HepG2 (cell line): Measurements from ENCODE around the gene TRAPPC3.

Source experiments
- CBX1 ChIP-seq: IDR thresholded peaks from one replicate; pipeline ENCODE4 v1.6.1; 2016; ENCODE audit warnings: antibody characterized with exemption, low read depth
- ISL2 ChIP-seq: sonication (generic); formaldehyde crosslinking; IDR thresholded peaks from 2 replicates; pipeline ENCODE4 v1.5.0; 2020; ENCODE audit warnings: missing genetic modification reagents
- SKIL ChIP-seq: sonication (generic); formaldehyde crosslinking; IDR thresholded peaks from 2 replicates; pipeline ENCODE4 v1.8.0; 2022; ENCODE audit warnings: missing genetic modification reagents, mild to moderate bottlenecking, moderate library complexity, borderline replicate concordance
- ZNF550 ChIP-seq: sonication (generic); formaldehyde crosslinking; IDR thresholded peaks from 2 replicates; pipeline ENCODE4 v1.4.0; 2020; ENCODE audit warnings: mild to moderate bottlenecking, missing genetic modification reagents, borderline replicate concordance
- ZNF614 ChIP-seq: IDR thresholded peaks from 2 replicates; pipeline ENCODE4 v1.6.1; 2018; ENCODE audit warnings: missing biosample characterization, missing genetic modification reagents, inconsistent platforms, borderline replicate concordance
- TF ChIP-seq, protein P1 (sequence below): sonication (generic); formaldehyde crosslinking; IDR thresholded peaks from 2 replicates; pipeline ENCODE4 v1.8.0; 2022; ENCODE audit warnings: mild to moderate bottlenecking, missing genetic modification reagents; ENCODE audit not compliant: insufficient replicate concordance
- TF ChIP-seq, protein P2 (sequence below): sonication (generic); formaldehyde crosslinking; IDR thresholded peaks from 2 replicates; pipeline ENCODE4 v1.9.0; 2021; ENCODE audit warnings: missing genetic modification reagents, borderline replicate concordance

DNA sequence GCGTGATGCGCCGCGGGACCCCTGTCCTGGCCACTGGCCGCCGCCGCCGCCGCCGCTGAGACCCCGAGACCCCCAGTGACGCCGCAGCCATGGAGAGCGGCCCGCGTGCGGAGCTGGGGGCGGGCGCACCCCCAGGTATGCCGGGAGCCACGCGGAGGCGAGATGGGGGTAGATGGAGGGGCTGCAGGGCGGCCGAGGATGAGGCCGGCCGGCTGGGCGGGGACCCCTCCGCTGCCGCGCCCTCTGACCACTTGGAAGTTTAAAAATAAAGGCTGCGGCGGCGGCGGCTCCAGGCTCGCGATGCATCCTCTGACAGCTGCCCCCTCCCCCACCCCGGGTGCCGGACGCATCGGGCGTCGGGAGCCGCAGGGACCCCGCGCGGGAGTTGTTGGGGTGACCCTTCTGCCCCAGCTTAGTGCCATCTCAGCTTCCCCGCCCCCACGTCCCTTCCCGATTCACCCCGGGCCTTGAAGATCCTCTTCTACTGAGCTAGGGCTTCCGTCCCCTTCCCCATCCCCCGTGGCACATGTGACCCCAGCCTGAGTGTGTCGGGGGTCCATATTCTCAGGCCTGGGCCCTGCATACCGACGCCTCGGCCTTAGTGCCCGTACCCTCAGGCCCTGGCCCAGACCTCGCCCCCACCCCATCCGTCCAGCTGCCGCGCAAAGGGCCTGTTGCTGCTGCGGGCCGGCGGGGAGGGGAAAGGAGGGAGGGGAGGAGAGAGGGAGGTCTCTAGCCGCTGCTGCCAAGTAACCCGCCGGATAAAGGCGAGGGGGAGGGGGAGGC, 7.2 kb upstream of the TRAPPC3 start:
- TF ChIP-seq, protein P1, sequence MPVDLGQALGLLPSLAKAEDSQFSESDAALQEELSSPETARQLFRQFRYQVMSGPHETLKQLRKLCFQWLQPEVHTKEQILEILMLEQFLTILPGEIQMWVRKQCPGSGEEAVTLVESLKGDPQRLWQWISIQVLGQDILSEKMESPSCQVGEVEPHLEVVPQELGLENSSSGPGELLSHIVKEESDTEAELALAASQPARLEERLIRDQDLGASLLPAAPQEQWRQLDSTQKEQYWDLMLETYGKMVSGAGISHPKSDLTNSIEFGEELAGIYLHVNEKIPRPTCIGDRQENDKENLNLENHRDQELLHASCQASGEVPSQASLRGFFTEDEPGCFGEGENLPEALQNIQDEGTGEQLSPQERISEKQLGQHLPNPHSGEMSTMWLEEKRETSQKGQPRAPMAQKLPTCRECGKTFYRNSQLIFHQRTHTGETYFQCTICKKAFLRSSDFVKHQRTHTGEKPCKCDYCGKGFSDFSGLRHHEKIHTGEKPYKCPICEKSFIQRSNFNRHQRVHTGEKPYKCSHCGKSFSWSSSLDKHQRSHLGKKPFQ (CRISPR knock-in tag) = no peak
- no peak for TF ChIP-seq ZNF614 (CRISPR knock-in tag)
- TF ChIP-seq SKIL (CRISPR knock-in tag) = 0 out of 2 replicates have a peak, but pooled peaks have one; percentile 38
- TF ChIP-seq ISL2 (CRISPR knock-in tag) = peak; percentile 26; the same call in 1 of the 2 replicates
- TF ChIP-seq CBX1 = no peak
- TF ChIP-seq, protein P2, sequence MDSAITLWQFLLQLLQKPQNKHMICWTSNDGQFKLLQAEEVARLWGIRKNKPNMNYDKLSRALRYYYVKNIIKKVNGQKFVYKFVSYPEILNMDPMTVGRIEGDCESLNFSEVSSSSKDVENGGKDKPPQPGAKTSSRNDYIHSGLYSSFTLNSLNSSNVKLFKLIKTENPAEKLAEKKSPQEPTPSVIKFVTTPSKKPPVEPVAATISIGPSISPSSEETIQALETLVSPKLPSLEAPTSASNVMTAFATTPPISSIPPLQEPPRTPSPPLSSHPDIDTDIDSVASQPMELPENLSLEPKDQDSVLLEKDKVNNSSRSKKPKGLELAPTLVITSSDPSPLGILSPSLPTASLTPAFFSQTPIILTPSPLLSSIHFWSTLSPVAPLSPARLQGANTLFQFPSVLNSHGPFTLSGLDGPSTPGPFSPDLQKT (CRISPR knock-in tag) = no peak
- TF ChIP-seq ZNF550 (CRISPR knock-in tag) = no peak
